Peyer's patch (tissue), 4 donors: ENCODE results near the gene RBMS2.

Experiments
- CTCF ChIP-seq, 6 experiments: fragments of 450-650 bp in 4 of 6; fragments of 200-600 bp in 2 of 6; sonication (generic) in 1 of 6; IDR thresholded peaks; one replicate each; pipeline ENCODE4 v1.5.1; 2017 to 2019; ENCODE audit warnings: antibody characterized with exemption in 6 of 6, mild to moderate bottlenecking in 3 of 6, moderate library complexity in 1 of 6
- POLR2A ChIP-seq, 2 donors: fragments of 450-650 bp; IDR thresholded peaks; one replicate each; pipeline ENCODE4 v1.5.1; 2017; ENCODE audit warnings: antibody characterized with exemption in 2 of 2, mild to moderate bottlenecking in 2 of 2, moderate library complexity in 2 of 2

GRCh38 chr12:56528846-56529245, 7.2 kb downstream of the RBMS2 start:
- TF ChIP-seq CTCF (IDR thresholded peaks at IDR 0.05) (no peak), POLR2A (IDR thresholded peaks at IDR 0.05) (no peak)
